ENCODE results near the gene BRSK2.

The BRSK2 gene

GRCh38 chr11:1438261-1438966 is 48.7 kb downstream of the BRSK2 start:
- no peak for DNase-seq (ENCODE audit: low spot score)

GRCh38 chr11:1438967-1439330 is 49.2 kb downstream of the BRSK2 start:
- no peak for DNase-seq (ENCODE audit: low spot score)

GRCh38 chr11:1439341-1439740 is 49.6 kb downstream of the BRSK2 start:
- DNase-seq (ENCODE audit: low spot score), result no peak

GRCh38 chr11:1440066-1440465 is 50.3 kb downstream of the BRSK2 start:
- no peak for DNase-seq (ENCODE audit: low spot score)

GRCh38 chr11:1440496-1440895 is 50.8 kb downstream of the BRSK2 start:
- no peak for DNase-seq (ENCODE audit: low spot score)

GRCh38 chr11:1442163-1442562 is 52.4 kb downstream of the BRSK2 start:
- no peak for DNase-seq (ENCODE audit: low spot score)

GRCh38 chr11:1442807-1443366 is 53.2 kb downstream of the BRSK2 start:
- no peak for DNase-seq (ENCODE audit: low spot score)

- DNase-seq (ENCODE audit: low spot score), result no peak
These were observed 54.0 kb downstream of the BRSK2 start for GRCh38 chr11:1443737-1444136.

GRCh38 chr11:1444321-1444720 is 54.6 kb downstream of the BRSK2 start:
- no peak for DNase-seq (ENCODE audit: low spot score)

- no peak for DNase-seq (ENCODE audit: low spot score)
These were observed 55.2 kb downstream of the BRSK2 start for GRCh38 chr11:1444823-1445422.

- DNase-seq (ENCODE audit: low spot score), result no peak
These were observed 56.2 kb downstream of the BRSK2 start for GRCh38 chr11:1445741-1446445.

- no peak for DNase-seq (ENCODE audit: low spot score)
These were observed 56.9 kb downstream of the BRSK2 start for GRCh38 chr11:1446623-1447022.

- no peak for DNase-seq (ENCODE audit: low spot score)
These were observed 58.4 kb downstream of the BRSK2 start for GRCh38 chr11:1447845-1448825.

- DNase-seq (ENCODE audit: low spot score), result no peak
These were observed 59.1 kb downstream of the BRSK2 start for GRCh38 chr11:1448882-1449281.

GRCh38 chr11:1449490-1450243 is 59.9 kb downstream of the BRSK2 start:
- DNase-seq (ENCODE audit: low spot score), result no peak

GRCh38 chr11:1450344-1450875 is 60.7 kb downstream of the BRSK2 start:
- DNase-seq (ENCODE audit: low spot score), result no peak

GRCh38 chr11:1450949-1451710 is 61.4 kb downstream of the BRSK2 start:
- no peak for DNase-seq (ENCODE audit: low spot score)

- DNase-seq (ENCODE audit: low spot score), result no peak
These were observed 62.2 kb downstream of the BRSK2 start for GRCh38 chr11:1451781-1452470.

GRCh38 chr11:1452744-1453143 is 63.0 kb downstream of the BRSK2 start:
- no peak for DNase-seq (ENCODE audit: low spot score)

All from LoVo (cell line).